Kidney (tissue), 14 donors: ENCODE results near the gene ASTN2. TPM values are rescaled to one million over a fixed set of nuclear protein-coding genes. Genes with fewer than 3 reads are reported as not detected.
A peak's percentile ranks its signal among the peaks of the same experiment; 100 is the strongest.

Experiments
- DNase-seq, 5 donors: peaks; one replicate each; pipeline ENCODE4 v3.0.0-alpha.2; 2013 to 2020
- FAIRE-seq: peaks from 2 replicates; lab custom pipeline; 2012; peaks lifted over from hg19 to GRCh38; lab: Jason Lieb, UNC
- H3K27ac ChIP-seq, 2 donors: one replicate each; pipeline ENCODE4 v1.7.0; 2013; ENCODE audit warnings: low read depth in 2 of 2, low read length in 2 of 2, inconsistent platforms in 1 of 2
- H3K27me3 ChIP-seq: one replicate; pipeline ENCODE4 v1.7.1; 2013; ENCODE audit warnings: low read length, inconsistent platforms; ENCODE audit not compliant: control insufficient read depth, insufficient read depth
- H3K36me3 ChIP-seq, 3 donors: one replicate each; pipeline versions ENCODE4 v1.7.0 to v1.7.1; 2013; ENCODE audit warnings: low read length in 3 of 3, control low read depth in 1 of 3, inconsistent platforms in 1 of 3; ENCODE audit not compliant: insufficient read depth in 3 of 3, control insufficient read depth in 2 of 3
- H3K4me1 ChIP-seq, 3 donors: one replicate each; pipeline versions ENCODE4 v1.7.0 to v1.7.1; 2013; ENCODE audit warnings: low read length in 3 of 3, inconsistent platforms in 1 of 3, low read depth in 1 of 3; ENCODE audit not compliant: control insufficient read depth in 2 of 3, insufficient read depth in 2 of 3
- H3K4me3 ChIP-seq, 3 donors: one replicate each; pipeline versions ENCODE4 v1.7.0 to v1.8.1; 2013; ENCODE audit warnings: low read length in 3 of 3, control low read depth in 1 of 3, inconsistent platforms in 1 of 3
- H3K9ac ChIP-seq, 3 donors: one replicate each; pipeline versions ENCODE4 v1.7.0 to v1.7.1; 2013; ENCODE audit warnings: low read length in 3 of 3, control low read depth in 1 of 3, inconsistent platforms in 1 of 3
- H3K9me3 ChIP-seq, 3 donors: one replicate each; pipeline versions ENCODE4 v1.7.0 to v1.7.1; 2013; ENCODE audit warnings: low read length in 3 of 3, control low read depth in 1 of 3, inconsistent platforms in 1 of 3; ENCODE audit not compliant: control insufficient read depth in 2 of 3, insufficient read depth in 1 of 3
- intact Hi-C: fragments of 100-400 bp; cut with DNase I; formaldehyde crosslinking; loops from one replicate; pipeline ENCODE4 v1.11.1; 2022
- polyA plus RNA-seq: library from polyadenylated mRNA; stranded (reverse); fragments of 350-450 nt; fragmentation: Illumina TruSeq; extraction: RNeasy Lipid Tissue Mini Kit (QIAGEN cat#74804); gene quantifications from one replicate; pipeline ENCODE4 v1.2.3, GENCODE V29; 2014; ENCODE audit warnings: low read depth, low replicate concordance; ENCODE audit not compliant: insufficient read depth
- total RNA-seq: library from RNA; stranded (reverse); fragmentation: NEBNext Ultra II Directional; extraction: Animal tissue kit (Norgen Biotek cat#: 25700); gene quantifications from one replicate; pipeline ENCODE4 v1.2.1, GENCODE V29; 2021
- TF ChIP-seq, protein P1 (sequence below): IDR thresholded peaks from 3 replicates; pipeline ENCODE4 v1.5.1; 2012; ENCODE audit warnings: mild to moderate bottlenecking, moderate library complexity, borderline replicate concordance; ENCODE audit not compliant: insufficient read depth; ENCODE audit errors: extremely low read depth
- donor health status: control.
- donor health status: control.
- donor health status: control.
- donor health status: control.
- donor health status: control.
- donor health status: DM: yes; HTN: yes; CAD: no.
- donor health status: Normal renal cell carcinoma (clear cell type).

The ASTN2 gene
- total and polyA plus RNA-seq, 2 donors from 2014 or later, result 7.6 to 11.5 TPM

GRCh38 chr9:116861321-116861720 lies 553.5 kb downstream of the ASTN2 start:
- Histone ChIP-seq H3K4me1 (no peaks in the 10 kb centered on the region), H3K27me3 (no peaks in the 10 kb centered on the region), H3K4me3 (no peak overlapping the region), H3K9ac (no peak overlapping the region), H3K27ac (no peak overlapping the region), H3K9me3 (no peaks in the 10 kb centered on the region), H3K36me3 (no peaks in the 10 kb centered on the region)
- DNase-seq (no peak), FAIRE-seq (no peak)
- intact Hi-C loops, result loop anchor here (10.0 kb wide), 1 partner anchor 127 kb away; no protein-coding TSS in a partner anchor
- TF ChIP-seq, protein P1, sequence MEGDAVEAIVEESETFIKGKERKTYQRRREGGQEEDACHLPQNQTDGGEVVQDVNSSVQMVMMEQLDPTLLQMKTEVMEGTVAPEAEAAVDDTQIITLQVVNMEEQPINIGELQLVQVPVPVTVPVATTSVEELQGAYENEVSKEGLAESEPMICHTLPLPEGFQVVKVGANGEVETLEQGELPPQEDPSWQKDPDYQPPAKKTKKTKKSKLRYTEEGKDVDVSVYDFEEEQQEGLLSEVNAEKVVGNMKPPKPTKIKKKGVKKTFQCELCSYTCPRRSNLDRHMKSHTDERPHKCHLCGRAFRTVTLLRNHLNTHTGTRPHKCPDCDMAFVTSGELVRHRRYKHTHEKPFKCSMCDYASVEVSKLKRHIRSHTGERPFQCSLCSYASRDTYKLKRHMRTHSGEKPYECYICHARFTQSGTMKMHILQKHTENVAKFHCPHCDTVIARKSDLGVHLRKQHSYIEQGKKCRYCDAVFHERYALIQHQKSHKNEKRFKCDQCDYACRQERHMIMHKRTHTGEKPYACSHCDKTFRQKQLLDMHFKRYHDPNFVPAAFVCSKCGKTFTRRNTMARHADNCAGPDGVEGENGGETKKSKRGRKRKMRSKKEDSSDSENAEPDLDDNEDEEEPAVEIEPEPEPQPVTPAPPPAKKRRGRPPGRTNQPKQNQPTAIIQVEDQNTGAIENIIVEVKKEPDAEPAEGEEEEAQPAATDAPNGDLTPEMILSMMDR, result no peak

- FAIRE-seq, result no peak
- DNase-seq, result peak; percentile 64 to 75 (median 65)
- intact Hi-C loops, result loop anchor here (10.0 kb wide), 1 partner anchor 126 kb away; no protein-coding TSS in a partner anchor
Observed at GRCh38 chr9:116860509-116861120, 554.2 kb downstream of the ASTN2 start.

DNA sequence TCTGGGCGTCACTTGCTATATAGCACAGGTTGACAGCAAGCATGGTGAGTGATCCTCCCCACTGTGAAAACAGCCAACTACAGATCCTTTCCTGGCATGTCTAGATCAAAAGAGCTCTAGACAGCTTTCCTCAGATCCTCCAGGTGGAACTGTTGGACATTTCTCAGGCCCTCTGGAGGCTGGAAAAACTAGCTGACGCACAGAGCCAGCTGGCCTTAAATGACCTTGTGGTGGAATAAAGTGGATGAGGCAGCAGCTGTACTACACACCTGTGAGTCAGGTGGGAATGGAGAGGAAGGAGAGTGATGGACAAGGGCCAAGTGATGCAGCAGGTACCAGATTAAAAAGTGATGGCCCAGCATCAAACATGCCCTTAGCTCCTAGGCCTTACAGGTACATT lies 555.1 kb downstream of the ASTN2 start:
- peak in 1 of 5 donors; percentile 73 for DNase-seq
- Histone ChIP-seq H3K27me3 (no peaks in the 10 kb centered on the region), H3K27ac (no peak overlapping the region), H3K4me3 (no peak overlapping the region), H3K4me1 (no peaks in the 10 kb centered on the region), H3K36me3 (no peaks in the 10 kb centered on the region), H3K9me3 (no peaks in the 10 kb centered on the region), H3K9ac (peak overlapping the region in 1 of 3 donors; percentile 12)
- TF ChIP-seq, protein P1, result peak; percentile 17
- intact Hi-C loops, result loop anchor here (10.0 kb wide), 1 partner anchor 125 kb away; no protein-coding TSS in a partner anchor
- FAIRE-seq, result no peak

More at GRCh38 chr9:116860509-116861120, 554.2 kb downstream of the ASTN2 start:
- H3K9ac ChIP-seq, result no peak overlapping the region
- no peak overlapping the region for H3K27ac ChIP-seq
- H3K27me3 ChIP-seq, result no peaks in the 10 kb centered on the region
- no peak overlapping the region for H3K4me3 ChIP-seq
- no peaks in the 10 kb centered on the region for H3K4me1 ChIP-seq
- no peaks in the 10 kb centered on the region for H3K9me3 ChIP-seq
- no peaks in the 10 kb centered on the region for H3K36me3 ChIP-seq
- TF ChIP-seq, protein P1, result peak; percentile 71
